Measurements from ENCODE around the gene TRPM3.
A peak's percentile ranks its signal among the peaks of the same experiment; 100 is the strongest.

TRPM3 gene

GRCh38 chr9:71004196-71004595, 117.2 kb downstream of the TRPM3 start:
- TF ChIP-seq, protein P1, sequence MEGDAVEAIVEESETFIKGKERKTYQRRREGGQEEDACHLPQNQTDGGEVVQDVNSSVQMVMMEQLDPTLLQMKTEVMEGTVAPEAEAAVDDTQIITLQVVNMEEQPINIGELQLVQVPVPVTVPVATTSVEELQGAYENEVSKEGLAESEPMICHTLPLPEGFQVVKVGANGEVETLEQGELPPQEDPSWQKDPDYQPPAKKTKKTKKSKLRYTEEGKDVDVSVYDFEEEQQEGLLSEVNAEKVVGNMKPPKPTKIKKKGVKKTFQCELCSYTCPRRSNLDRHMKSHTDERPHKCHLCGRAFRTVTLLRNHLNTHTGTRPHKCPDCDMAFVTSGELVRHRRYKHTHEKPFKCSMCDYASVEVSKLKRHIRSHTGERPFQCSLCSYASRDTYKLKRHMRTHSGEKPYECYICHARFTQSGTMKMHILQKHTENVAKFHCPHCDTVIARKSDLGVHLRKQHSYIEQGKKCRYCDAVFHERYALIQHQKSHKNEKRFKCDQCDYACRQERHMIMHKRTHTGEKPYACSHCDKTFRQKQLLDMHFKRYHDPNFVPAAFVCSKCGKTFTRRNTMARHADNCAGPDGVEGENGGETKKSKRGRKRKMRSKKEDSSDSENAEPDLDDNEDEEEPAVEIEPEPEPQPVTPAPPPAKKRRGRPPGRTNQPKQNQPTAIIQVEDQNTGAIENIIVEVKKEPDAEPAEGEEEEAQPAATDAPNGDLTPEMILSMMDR (IDR thresholded peaks at IDR 0.05; ENCODE audit: control extremely low read depth, extremely low read depth, low read depth, missing control alignments): no peak
- DNase-seq (ENCODE audit: extremely low spot score): no peak
- CTCF ChIA-PET: interaction anchor here (0.6 to 1.4 kb wide), 4 partner anchors 8 to 80 kb away, joined by 3 to 4 read pairs (median 3); no protein-coding TSS in a partner anchor
- POLR2A ChIA-PET: no interaction called here

- ChIA-PET POLR2A (no interaction called here), CTCF (interaction anchor here (0.6 to 1.3 kb wide), 2 partner anchors 42 to 66 kb away, joined by 3 read pairs; no protein-coding TSS in a partner anchor)
- no peak for DNase-seq (ENCODE audit: extremely low spot score)
- TF ChIP-seq, protein P1 (IDR thresholded peaks at IDR 0.05; ENCODE audit: control extremely low read depth, extremely low read depth, low read depth, missing control alignments): no peak
Observed at GRCh38 chr9:71003346-71003745, 118.1 kb downstream of the TRPM3 start.

GRCh38 chr9:71001780-71002386, 119.5 kb downstream of the TRPM3 start:
- CTCF ChIA-PET: interaction anchor here (0.8 to 2.0 kb wide), 4 partner anchors 10 to 364 kb away, joined by 3 to 6 read pairs (median 4); no protein-coding TSS in a partner anchor
- POLR2A ChIA-PET: no interaction called here
- DNase-seq (ENCODE audit: extremely low spot score): peak; percentile 16
- TF ChIP-seq, protein P1 (IDR thresholded peaks at IDR 0.05; ENCODE audit: control extremely low read depth, extremely low read depth, low read depth, missing control alignments): peak; percentile 23

DNA sequence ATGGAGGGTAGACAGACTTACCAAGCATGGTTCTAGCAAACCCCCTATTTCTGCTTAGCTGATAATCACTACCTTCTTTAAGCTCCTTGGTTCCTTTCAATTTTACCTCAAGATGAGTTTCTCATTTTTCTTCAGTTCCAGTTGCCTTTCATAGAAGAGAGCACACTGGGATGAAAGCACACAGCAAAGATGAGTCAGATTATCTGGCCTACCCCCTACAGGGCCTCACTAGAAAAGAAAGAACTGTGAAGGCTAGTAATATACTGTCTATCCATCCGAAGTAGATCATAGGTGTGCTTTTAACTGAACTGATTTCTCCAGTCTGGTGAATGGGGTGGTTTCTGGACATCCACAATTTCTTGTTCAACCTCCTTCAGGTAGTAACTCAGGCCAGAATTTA, 122.5 kb downstream of the TRPM3 start:
- ChIA-PET CTCF (interaction anchor here (1.3 kb wide), 1 partner anchor 358 kb away, joined by 6 read pairs; no protein-coding TSS in a partner anchor), POLR2A (no interaction called here)
- TF ChIP-seq, protein P1 (IDR thresholded peaks at IDR 0.05; ENCODE audit: control extremely low read depth, extremely low read depth, low read depth, missing control alignments): no peak
- DNase-seq (ENCODE audit: extremely low spot score): no peak

- CTCF ChIA-PET: interaction anchor here (1.3 to 2.0 kb wide), 3 partner anchors 12 to 71 kb away, joined by 3 to 4 read pairs (median 4); no protein-coding TSS in a partner anchor
- DNase-seq (ENCODE audit: extremely low spot score): no peak
- POLR2A ChIA-PET: no interaction called here
- TF ChIP-seq, protein P1 (IDR thresholded peaks at IDR 0.05; ENCODE audit: control extremely low read depth, extremely low read depth, low read depth, missing control alignments): no peak
Observed at GRCh38 chr9:70995511-70995910, 125.9 kb downstream of the TRPM3 start.

- CTCF ChIA-PET: interaction anchor here (1.4 to 2.0 kb wide), 2 partner anchors 13 to 48 kb away, joined by 3 to 4 read pairs; no protein-coding TSS in a partner anchor
- DNase-seq (ENCODE audit: extremely low spot score): no peak
- TF ChIP-seq, protein P1 (IDR thresholded peaks at IDR 0.05; ENCODE audit: control extremely low read depth, extremely low read depth, low read depth, missing control alignments): no peak
- POLR2A ChIA-PET: no interaction called here
Observed at GRCh38 chr9:70994582-70994981, 126.8 kb downstream of the TRPM3 start.
